A673 (cell line): Measurements from ENCODE around the gene SPPL3.
"Not testable (repeated sequence)": the region's sequence is repeated elsewhere in the genome, so short reads cannot be mapped to it uniquely, and the experiment has no call there.

Source experiments
- CTCF ChIP-seq: fragments of 300-800, 200-600 bp; sonication (generic); conservative IDR thresholded peaks from 2 replicates; pipeline ENCODE4 v1.5.1; 2017; ENCODE audit warnings: low read depth, mild to moderate bottlenecking, antibody characterized with exemption, low read length, moderate library complexity, mixed read lengths
- EZH2 ChIP-seq: fragments of 200-600 bp; sonication (generic); IDR thresholded peaks from 2 replicates; pipeline ENCODE4 v1.6.1; 2017; ENCODE audit warnings: borderline replicate concordance, low read depth, mild to moderate bottlenecking, mixed read lengths, antibody characterized with exemption, low read length; ENCODE audit not compliant: poor library complexity, severe bottlenecking

- TF ChIP-seq CTCF, EZH2: not testable (repeated sequence)
Measured at GRCh38 chr12:120950260-120950799, 46.2 kb upstream of the SPPL3 start.
